Measurements from ENCODE around the gene RNF183.
"Not testable (repeated sequence)": the region's sequence is repeated elsewhere in the genome, so short reads cannot be mapped to it uniquely, and the experiment has no call there.

The RNF183 gene

GRCh38 chr9:113254991-113255390 lies 48.2 kb downstream of the RNF183 start:
- H3K4me3 ChIP-seq (ENCODE audit: low read length), result no peak overlapping the region
- TF ChIP-seq CTCF (IDR thresholded peaks at IDR 0.05; ENCODE audit: insufficient read depth, low read depth, low read length, missing control alignments), result no peak
- DNase-seq (ENCODE audit: low read depth), result no peak

- no peak for DNase-seq (ENCODE audit: low read depth)
- no peak for TF ChIP-seq CTCF (IDR thresholded peaks at IDR 0.05; ENCODE audit: insufficient read depth, low read depth, low read length, missing control alignments)
- no peak overlapping the region for H3K4me3 ChIP-seq (ENCODE audit: low read length)
Measured at GRCh38 chr9:113250807-113251206, 52.4 kb downstream of the RNF183 start.

GRCh38 chr9:113249661-113250060 lies 53.5 kb downstream of the RNF183 start:
- H3K4me3 ChIP-seq (ENCODE audit: low read length); DNase-seq (ENCODE audit: low read depth): not testable (repeated sequence)

- no peak for TF ChIP-seq CTCF (IDR thresholded peaks at IDR 0.05; ENCODE audit: insufficient read depth, low read depth, low read length, missing control alignments)
- DNase-seq (ENCODE audit: low read depth), result no peak
- no peak overlapping the region for H3K4me3 ChIP-seq (ENCODE audit: low read length)
Measured at GRCh38 chr9:113247640-113248039, 55.5 kb downstream of the RNF183 start.

Measured in epithelial cell of esophagus (primary cell).